Measurements from ENCODE around the gene IAH1.

DNA sequence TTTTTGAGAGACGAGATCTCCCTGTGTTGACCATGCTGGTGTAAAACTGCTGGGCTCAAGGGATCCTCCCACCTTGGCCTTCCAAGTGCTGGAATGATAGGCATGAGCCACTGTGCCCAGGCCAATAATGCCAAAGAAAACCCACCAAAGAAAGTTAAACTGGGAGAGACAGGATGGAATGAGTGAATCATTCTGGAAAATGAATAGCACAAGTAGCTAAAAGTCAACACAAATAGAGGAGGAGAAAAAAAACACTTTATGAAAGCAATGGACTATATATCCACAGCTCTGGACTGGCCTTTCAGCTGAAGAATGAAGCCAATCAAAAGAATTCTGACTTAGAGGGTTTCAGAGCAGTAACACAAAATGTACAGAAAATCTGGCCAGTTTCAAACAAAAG, 23.9 kb downstream of the IAH1 start:
- TF ChIP-seq CTCF (IDR thresholded peaks at IDR 0.05; ENCODE audit: extremely low read depth in 1 of 2, insufficient read depth in 1 of 2, low read depth in 1 of 2, low read length in 2 of 2) (no peak), POLR2A (IDR thresholded peaks at IDR 0.05; ENCODE audit: low read depth, low read length) (no peak), MYC (IDR thresholded peaks at IDR 0.05; ENCODE audit: low read depth, low read length) (no peak), JUN (IDR thresholded peaks at IDR 0.05; ENCODE audit: borderline replicate concordance, insufficient read depth, insufficient read length, low read depth) (no peak), EZH2 (IDR thresholded peaks at IDR 0.05; ENCODE audit: borderline replicate concordance, low read depth, low read length, severe bottlenecking) (no peak), POLR2AphosphoS5 (IDR thresholded peaks at IDR 0.05; ENCODE audit: insufficient read depth, low read depth, low read length) (no peak), GATA2 (IDR thresholded peaks at IDR 0.05; ENCODE audit: insufficient read depth, insufficient read length, low read depth, low read length) (no peak), FOS (IDR thresholded peaks at IDR 0.05; ENCODE audit: borderline replicate concordance, insufficient read depth, low read length) (no peak)
- TF ChIP-seq, protein P1, sequence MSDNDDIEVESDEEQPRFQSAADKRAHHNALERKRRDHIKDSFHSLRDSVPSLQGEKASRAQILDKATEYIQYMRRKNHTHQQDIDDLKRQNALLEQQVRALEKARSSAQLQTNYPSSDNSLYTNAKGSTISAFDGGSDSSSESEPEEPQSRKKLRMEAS (IDR thresholded peaks at IDR 0.05; ENCODE audit: insufficient read depth, insufficient read length) = no peak

Measured in endothelial cell of umbilical vein (primary cell).